ENCODE data around the gene POLQ. TPM values are rescaled to one million over a fixed set of nuclear protein-coding genes. Genes with fewer than 3 reads are reported as not detected.

Gene POLQ
- total RNA-seq, 4 donors from 2014 or later: under 0.01 to 0.30 (median under 0.01) TPM; not detected in 1

GRCh38 chr3:121557426-121557934 is 11.7 kb upstream of the POLQ start:
- no peaks in the 10 kb centered on the region for H3K27me3 ChIP-seq
- no peaks in the 10 kb centered on the region for H3K9me3 ChIP-seq
- TF ChIP-seq POLR2A (IDR thresholded peaks at IDR 0.05) (no peak), EP300 (IDR thresholded peaks at IDR 0.05) (no peak), CTCF (IDR thresholded peaks at IDR 0.05) (no peak)
- 83 to 91% methylated on average over 5 of the region's 5 CpGs for WGBS, 2 donors
- H3K27ac ChIP-seq: no peak overlapping the region
- no peak overlapping the region for H3K4me3 ChIP-seq
- no peak for DNase-seq (ENCODE audit: low spot score in 2 of 2)
- peaks cover 0 to 6% (median 0%) of the 10 kb centered on the region in 4 donors for H3K4me1 ChIP-seq
- H3K36me3 ChIP-seq: no peaks in the 10 kb centered on the region

GRCh38 chr3:121552797-121553196 is 7.0 kb upstream of the POLQ start:
- 73 to 86% methylated on average over 3 of the region's 3 CpGs for WGBS, 2 donors
- H3K36me3 ChIP-seq: no peaks in the 10 kb centered on the region

GRCh38 chr3:121552379-121552778 is 6.6 kb upstream of the POLQ start:
- Histone ChIP-seq H3K4me3 (peak overlapping the region in 1 of 4 donors; percentile 22), H3K9me3 (no peaks in the 10 kb centered on the region), H3K36me3 (no peaks in the 10 kb centered on the region), H3K27ac (peak overlapping the region in 1 of 4 donors; percentile 16), H3K4me1 (peaks cover 0 to 6% (median 2%) of the 10 kb centered on the region in 4 donors), H3K27me3 (no peaks in the 10 kb centered on the region)
- 34 to 37% methylated on average over 4 of the region's 4 CpGs for WGBS, 2 donors
- no peak for DNase-seq (ENCODE audit: low spot score in 2 of 2)
- no peak for TF ChIP-seq CTCF (IDR thresholded peaks at IDR 0.05)
- TF ChIP-seq EP300 (IDR thresholded peaks at IDR 0.05): no peak
- no peak for TF ChIP-seq POLR2A (IDR thresholded peaks at IDR 0.05)

More at GRCh38 chr3:121552797-121553196, 7.0 kb upstream of the POLQ start:
- Histone ChIP-seq H3K27ac (no peak overlapping the region), H3K4me3 (no peak overlapping the region), H3K27me3 (no peaks in the 10 kb centered on the region), H3K4me1 (peaks cover 0 to 6% (median 2%) of the 10 kb centered on the region in 4 donors), H3K9me3 (no peaks in the 10 kb centered on the region)
- no peak for DNase-seq (ENCODE audit: low spot score in 2 of 2)
- no peak for TF ChIP-seq EP300 (IDR thresholded peaks at IDR 0.05)
- TF ChIP-seq POLR2A (IDR thresholded peaks at IDR 0.05): no peak
- TF ChIP-seq CTCF (IDR thresholded peaks at IDR 0.05): no peak

- no peaks in the 10 kb centered on the region for H3K9me3 ChIP-seq
- H3K4me3 ChIP-seq: peak overlapping the region; percentile 42 to 59 (median 56)
- 3 to 5% methylated on average over 18 of the region's 18 CpGs for WGBS, 2 donors
- no peaks in the 10 kb centered on the region for H3K36me3 ChIP-seq
- TF ChIP-seq EP300 (IDR thresholded peaks at IDR 0.05) (no peak), CTCF (IDR thresholded peaks at IDR 0.05) (no peak), POLR2A (IDR thresholded peaks at IDR 0.05) (no peak)
- peaks cover 0 to 11% (median 5%) of the 10 kb centered on the region in 4 donors for H3K4me1 ChIP-seq
- no peaks in the 10 kb centered on the region for H3K27me3 ChIP-seq
- DNase-seq (ENCODE audit: low spot score in 2 of 2): no peak
- no peak overlapping the region for H3K27ac ChIP-seq
These were observed 677 bp downstream of the POLQ start for GRCh38 chr3:121545049-121545573.

- DNase-seq (ENCODE audit: low spot score in 2 of 2): no peak
- no peak for TF ChIP-seq POLR2A (IDR thresholded peaks at IDR 0.05)
- no peak for TF ChIP-seq EP300 (IDR thresholded peaks at IDR 0.05)
- no peak for TF ChIP-seq CTCF (IDR thresholded peaks at IDR 0.05)
- Histone ChIP-seq H3K4me1 (peaks cover 0 to 11% (median 3%) of the 10 kb centered on the region in 4 donors), H3K27me3 (no peaks in the 10 kb centered on the region), H3K27ac (no peak overlapping the region), H3K4me3 (no peak overlapping the region), H3K36me3 (no peaks in the 10 kb centered on the region), H3K9me3 (no peaks in the 10 kb centered on the region)
These were observed 2.9 kb downstream of the POLQ start for GRCh38 chr3:121542924-121543323.
